Body of pancreas (tissue), 4 donors: Measurements from ENCODE around the gene HRCT1. TPM values are rescaled to one million over a fixed set of nuclear protein-coding genes. Genes with fewer than 3 reads are reported as not detected.
"Not testable (repeated sequence)": the region's sequence is repeated elsewhere in the genome, so short reads cannot be mapped to it uniquely, and the experiment has no call there.

ENCODE experiments used
- ATAC-seq: fragments of 150-250 bp; one replicate; pipeline ENCODE4 v1.9.1; 2016
- DNase-seq, 4 donors: peaks; one replicate each; pipeline ENCODE4 v3.0.0-alpha.2; 2019
- H3K27ac ChIP-seq, 4 donors: fragments of 200-600 bp; sonication (generic); 1 replicate in 3 of 4; 2 replicates in 1 of 4; pipeline versions ENCODE4 v1.5.1 to v1.6.1; 2016 to 2019; ENCODE audit warnings: mild to moderate bottlenecking in 1 of 4, mixed read lengths in 1 of 4, moderate library complexity in 1 of 4
- H3K27me3 ChIP-seq, 2 donors: fragments of 200-600 bp; sonication (generic); one replicate each; pipeline ENCODE4 v1.6.0; 2016; ENCODE audit warnings: mild to moderate bottlenecking in 1 of 2
- H3K36me3 ChIP-seq, 2 donors: fragments of 200-600 bp; sonication (generic); replicated peaks in 1 of 2; 2 replicates each; pipeline ENCODE4 v1.5.1; 2016; ENCODE audit warnings: low read depth in 2 of 2; ENCODE audit not compliant: insufficient read depth in 1 of 2
- H3K4me1 ChIP-seq: fragments of 200-600 bp; sonication (generic); one replicate; pipeline ENCODE4 v1.6.0; 2016
- H3K4me3 ChIP-seq, 2 donors: fragments of 200-600 bp; sonication (generic); 1 replicate in 1 of 2; 2 replicates in 1 of 2; pipeline ENCODE4 v1.5.1; 2016 to 2019
- H3K9me3 ChIP-seq, 3 donors: fragments of 200-600 bp; sonication (generic); 1 replicate in 2 of 3; 2 replicates in 1 of 3; pipeline ENCODE4 v1.5.1; 2016
- CTCF ChIP-seq, 7 experiments: fragments of 450-650 bp in 4 of 7; fragments of 200-600 bp in 3 of 7; sonication (generic) in 3 of 7; IDR thresholded peaks; one replicate each; pipeline ENCODE4 v1.5.1; 2016 to 2019; ENCODE audit warnings: antibody characterized with exemption in 7 of 7
- POLR2A ChIP-seq, 3 donors: fragments of 450-650 bp; IDR thresholded peaks; one replicate each; pipeline ENCODE4 v1.6.1; 2016; ENCODE audit warnings: antibody characterized with exemption in 3 of 3, mild to moderate bottlenecking in 2 of 3
- WGBS, 2 donors: methylation state at CpG; one replicate each; pipeline ENCODE4 v1.1.5; 2017; 5-methylcytosine and 5-hydroxymethylcytosine counted together
- intact Hi-C: fragments of 100-400 bp; cut with DNase I; formaldehyde crosslinking; loops from one replicate; pipeline ENCODE4 v1.15.1; 2023
- total RNA-seq, 2 donors: library from RNA; depleted of rRNA; stranded (reverse); fragments of >200 nt; gene quantifications; one replicate each; pipeline ENCODE4 v1.1.0, GENCODE V29; 2016

Gene HRCT1
- total RNA-seq, 2 donors from 2014 or later: 0.99 to 3.4 TPM

GRCh38 chr9:35909687-35910612 lies 3.9 kb downstream of the HRCT1 start:
- no peaks in the 10 kb centered on the region for H3K9me3 ChIP-seq
- ATAC-seq (no peak), DNase-seq (no peak)
- H3K36me3 ChIP-seq: no peaks in the 10 kb centered on the region
- H3K4me3 ChIP-seq: no peak overlapping the region
- peaks cover 55% of the 10 kb centered on the region for H3K4me1 ChIP-seq
- TF ChIP-seq POLR2A (IDR thresholded peaks at IDR 0.05) (no peak), CTCF (IDR thresholded peaks at IDR 0.05) (no peak)
- intact Hi-C loops: loop anchor here (10.0 kb wide), 1 partner anchor 115 kb away; no protein-coding TSS in a partner anchor
- WGBS, 2 donors: 82 to 85% methylated on average over 22 to 26 of the region's 34 CpGs
- H3K27me3 ChIP-seq: no peaks in the 10 kb centered on the region
- H3K27ac ChIP-seq: peak overlapping the region in 3 of 4 donors; percentile 83 to 85 (median 84)

- peak overlapping the region in 3 of 4 donors; percentile 21 to 85 (median 84) for H3K27ac ChIP-seq
- ATAC-seq (no peak), DNase-seq (peak in 3 of 4 donors; percentile 45 to 51 (median 47))
- TF ChIP-seq CTCF (IDR thresholded peaks at IDR 0.05) (peak in 6 of 7 experiments; percentile 15 to 52 (median 38)), POLR2A (IDR thresholded peaks at IDR 0.05) (no peak)
- H3K4me3 ChIP-seq: no peak overlapping the region
- no peaks in the 10 kb centered on the region for H3K9me3 ChIP-seq
- no peaks in the 10 kb centered on the region for H3K36me3 ChIP-seq
- H3K4me1 ChIP-seq: peaks cover 48% of the 10 kb centered on the region
- no peaks in the 10 kb centered on the region for H3K27me3 ChIP-seq
- intact Hi-C loops: no loop called here
- 56% methylated on average over 12 of the region's 14 CpGs for WGBS, 2 donors
Measured at GRCh38 chr9:35910613-35911359, 4.8 kb downstream of the HRCT1 start.

GRCh38 chr9:35911690-35912089 lies 5.7 kb downstream of the HRCT1 start:
- intact Hi-C loops: no loop called here
- Histone ChIP-seq H3K4me3 (no peak overlapping the region), H3K27ac (peak overlapping the region in 1 of 4 donors; percentile 85), H3K9me3 (no peaks in the 10 kb centered on the region), H3K36me3 (no peaks in the 10 kb centered on the region), H3K4me1 (peaks cover 40% of the 10 kb centered on the region), H3K27me3 (no peaks in the 10 kb centered on the region)
- DNase-seq (no peak), ATAC-seq (no peak)
- 75 to 84% methylated on average over 10 of the region's 10 CpGs for WGBS, 2 donors
- TF ChIP-seq POLR2A (IDR thresholded peaks at IDR 0.05) (no peak), CTCF (IDR thresholded peaks at IDR 0.05) (no peak)

- Histone ChIP-seq H3K27me3 (no peaks in the 10 kb centered on the region), H3K9me3 (no peaks in the 10 kb centered on the region), H3K36me3 (no peaks in the 10 kb centered on the region), H3K4me3 (no peak overlapping the region), H3K27ac (no peak overlapping the region), H3K4me1 (peaks cover 28% of the 10 kb centered on the region)
- TF ChIP-seq POLR2A (IDR thresholded peaks at IDR 0.05): no peak
- no peak for TF ChIP-seq CTCF (IDR thresholded peaks at IDR 0.05)
- DNase-seq (no peak), ATAC-seq (no peak)
- intact Hi-C loops: no loop called here
- 77 to 80% methylated on average over 10 of the region's 10 CpGs for WGBS, 2 donors
Measured at GRCh38 chr9:35912791-35913400, 6.9 kb downstream of the HRCT1 start.

- ATAC-seq, H3K27ac ChIP-seq, H3K36me3 ChIP-seq, H3K27me3 ChIP-seq, DNase-seq, H3K9me3 ChIP-seq, H3K4me3 ChIP-seq, intact Hi-C loops: not testable (repeated sequence)
- peaks cover 23% of the 10 kb centered on the region for H3K4me1 ChIP-seq
Measured at GRCh38 chr9:35913429-35913828, 7.4 kb downstream of the HRCT1 start.
